GM06990 (cell line): ENCODE results near the gene ANGPTL3.

Source experiments
- DNase-seq: peaks from one replicate; pipeline ENCODE4 v3.0.0-alpha.2; 2011; ENCODE audit not compliant: insufficient read length; ENCODE audit errors: extremely low read depth
- H3K27me3 ChIP-seq: replicated peaks from 2 replicates; pipeline ENCODE4 v1.6.0; 2011; ENCODE audit warnings: low read length; ENCODE audit not compliant: control insufficient read depth, insufficient read depth
- H3K36me3 ChIP-seq: 2 replicates; pipeline ENCODE4 v1.5.1; 2011; ENCODE audit warnings: low read length; ENCODE audit not compliant: control insufficient read depth, insufficient read depth
- H3K4me3 ChIP-seq: replicated peaks from 2 replicates; pipeline ENCODE4 v1.5.1; 2011; ENCODE audit warnings: low read depth, mild to moderate bottlenecking, control low read depth, low read length
- TF ChIP-seq, protein P1 (sequence below): IDR thresholded peaks from 2 replicates; pipeline ENCODE4 v1.5.1; 2011; ENCODE audit warnings: low read length, control low read depth, mild to moderate bottlenecking, inconsistent platforms; ENCODE audit not compliant: insufficient read depth, poor library complexity, severe bottlenecking

Gene ANGPTL3

DNA sequence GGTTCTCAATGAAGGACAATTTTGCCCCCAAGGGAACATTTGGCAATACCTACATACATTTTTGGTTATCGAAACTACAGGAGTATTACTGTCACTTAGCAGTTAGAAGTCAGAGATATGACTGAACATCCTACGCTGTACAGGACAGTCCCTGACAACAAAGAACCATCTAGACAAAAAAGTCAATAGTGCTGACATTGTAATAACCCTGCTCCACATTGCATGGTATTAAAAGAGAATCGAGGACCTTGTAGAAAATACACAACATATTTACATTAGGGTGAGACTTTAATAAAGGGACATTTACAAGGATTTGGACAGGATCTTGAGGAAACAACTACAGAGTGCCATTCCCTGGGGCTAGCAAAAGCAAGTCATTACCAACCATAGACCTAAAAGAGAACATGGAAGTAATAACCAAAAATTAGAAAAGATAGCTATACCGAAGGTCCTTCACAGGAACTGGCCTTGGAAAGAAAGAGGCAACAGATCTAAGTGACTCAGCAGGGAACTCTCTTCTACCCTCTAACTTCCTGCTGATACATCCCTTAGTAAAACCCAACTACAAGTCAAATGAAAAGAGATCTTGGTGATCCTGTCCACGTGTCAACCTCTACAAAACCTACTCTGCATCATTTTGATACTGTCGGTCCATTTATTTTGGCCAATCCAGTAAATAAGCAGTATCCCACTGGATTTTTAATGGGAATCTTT is 40.2 kb downstream of the ANGPTL3 start:
- H3K36me3 ChIP-seq, result peaks cover 2% of the 10 kb centered on the region
- H3K27me3 ChIP-seq, result no peaks in the 10 kb centered on the region
- TF ChIP-seq, protein P1, sequence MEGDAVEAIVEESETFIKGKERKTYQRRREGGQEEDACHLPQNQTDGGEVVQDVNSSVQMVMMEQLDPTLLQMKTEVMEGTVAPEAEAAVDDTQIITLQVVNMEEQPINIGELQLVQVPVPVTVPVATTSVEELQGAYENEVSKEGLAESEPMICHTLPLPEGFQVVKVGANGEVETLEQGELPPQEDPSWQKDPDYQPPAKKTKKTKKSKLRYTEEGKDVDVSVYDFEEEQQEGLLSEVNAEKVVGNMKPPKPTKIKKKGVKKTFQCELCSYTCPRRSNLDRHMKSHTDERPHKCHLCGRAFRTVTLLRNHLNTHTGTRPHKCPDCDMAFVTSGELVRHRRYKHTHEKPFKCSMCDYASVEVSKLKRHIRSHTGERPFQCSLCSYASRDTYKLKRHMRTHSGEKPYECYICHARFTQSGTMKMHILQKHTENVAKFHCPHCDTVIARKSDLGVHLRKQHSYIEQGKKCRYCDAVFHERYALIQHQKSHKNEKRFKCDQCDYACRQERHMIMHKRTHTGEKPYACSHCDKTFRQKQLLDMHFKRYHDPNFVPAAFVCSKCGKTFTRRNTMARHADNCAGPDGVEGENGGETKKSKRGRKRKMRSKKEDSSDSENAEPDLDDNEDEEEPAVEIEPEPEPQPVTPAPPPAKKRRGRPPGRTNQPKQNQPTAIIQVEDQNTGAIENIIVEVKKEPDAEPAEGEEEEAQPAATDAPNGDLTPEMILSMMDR, result no peak
- H3K4me3 ChIP-seq, result no peak overlapping the region
- DNase-seq, result no peak

- peaks cover 2% of the 10 kb centered on the region for H3K36me3 ChIP-seq
- DNase-seq, result no peak
- TF ChIP-seq, protein P1, result no peak
- H3K4me3 ChIP-seq, result no peak overlapping the region
- H3K27me3 ChIP-seq, result no peaks in the 10 kb centered on the region
Measured at GRCh38 chr1:62643283-62643682, 46.0 kb downstream of the ANGPTL3 start.

- no peak overlapping the region for H3K4me3 ChIP-seq
- TF ChIP-seq, protein P1, result no peak
- no peak for DNase-seq
- H3K36me3 ChIP-seq, result no peaks in the 10 kb centered on the region
- no peaks in the 10 kb centered on the region for H3K27me3 ChIP-seq
Measured at GRCh38 chr1:62652387-62652786, 55.1 kb downstream of the ANGPTL3 start.

- no peaks in the 10 kb centered on the region for H3K27me3 ChIP-seq
- no peaks in the 10 kb centered on the region for H3K36me3 ChIP-seq
- DNase-seq, result no peak
- no peak overlapping the region for H3K4me3 ChIP-seq
- TF ChIP-seq, protein P1, result no peak
Measured at GRCh38 chr1:62654744-62655143, 57.4 kb downstream of the ANGPTL3 start.
